Retinal pigment epithelial cell (primary cell): ENCODE results near the gene PDZRN3.

Experiments
- DNase-seq: peaks from one replicate; pipeline ENCODE4 v3.0.0-alpha.2; 2010; ENCODE audit warnings: low read depth
- H3K4me3 ChIP-seq: 2 replicates; pipeline ENCODE4 v1.5.1; 2011; ENCODE audit warnings: mild to moderate bottlenecking, low read length, control low read depth, moderate library complexity
- TF ChIP-seq, protein P1 (sequence below): conservative IDR thresholded peaks from 2 replicates; pipeline ENCODE4 v1.5.1; 2011; ENCODE audit warnings: low read depth, low read length, control low read depth, inconsistent platforms

Gene PDZRN3

DNA sequence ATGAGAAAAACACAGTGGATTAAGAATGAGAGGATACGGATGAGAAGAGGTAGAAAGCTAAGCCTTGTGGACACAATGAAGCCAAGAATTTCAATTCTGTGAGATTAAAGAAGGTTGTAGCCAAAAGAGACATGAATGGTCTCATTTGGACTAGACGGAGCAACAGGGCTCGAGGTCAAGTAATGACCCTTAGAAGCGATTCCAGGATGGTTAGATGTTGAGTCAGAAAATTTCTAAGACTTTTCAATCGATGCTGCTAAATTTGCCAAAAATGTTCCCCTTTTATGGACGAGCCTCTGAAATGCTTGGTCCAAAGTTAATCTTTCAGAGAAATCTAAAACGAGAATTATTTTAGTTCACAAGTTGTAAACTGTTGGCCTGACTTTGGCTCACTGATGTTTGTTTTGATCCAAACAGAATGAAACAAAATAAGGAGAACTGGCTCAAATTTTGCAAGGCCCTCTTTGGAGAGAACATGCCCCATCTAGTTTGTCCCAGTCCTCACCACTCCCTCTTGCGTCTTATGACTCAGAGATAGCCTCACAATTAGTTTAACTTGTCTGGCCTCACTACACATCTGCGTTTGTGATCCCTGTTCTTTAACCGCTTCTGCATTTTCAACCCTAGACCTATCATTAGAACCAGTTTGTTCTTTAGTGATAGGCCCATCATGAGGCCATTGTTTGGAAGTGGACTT lies 235.5 kb downstream of the PDZRN3 start:
- TF ChIP-seq, protein P1, sequence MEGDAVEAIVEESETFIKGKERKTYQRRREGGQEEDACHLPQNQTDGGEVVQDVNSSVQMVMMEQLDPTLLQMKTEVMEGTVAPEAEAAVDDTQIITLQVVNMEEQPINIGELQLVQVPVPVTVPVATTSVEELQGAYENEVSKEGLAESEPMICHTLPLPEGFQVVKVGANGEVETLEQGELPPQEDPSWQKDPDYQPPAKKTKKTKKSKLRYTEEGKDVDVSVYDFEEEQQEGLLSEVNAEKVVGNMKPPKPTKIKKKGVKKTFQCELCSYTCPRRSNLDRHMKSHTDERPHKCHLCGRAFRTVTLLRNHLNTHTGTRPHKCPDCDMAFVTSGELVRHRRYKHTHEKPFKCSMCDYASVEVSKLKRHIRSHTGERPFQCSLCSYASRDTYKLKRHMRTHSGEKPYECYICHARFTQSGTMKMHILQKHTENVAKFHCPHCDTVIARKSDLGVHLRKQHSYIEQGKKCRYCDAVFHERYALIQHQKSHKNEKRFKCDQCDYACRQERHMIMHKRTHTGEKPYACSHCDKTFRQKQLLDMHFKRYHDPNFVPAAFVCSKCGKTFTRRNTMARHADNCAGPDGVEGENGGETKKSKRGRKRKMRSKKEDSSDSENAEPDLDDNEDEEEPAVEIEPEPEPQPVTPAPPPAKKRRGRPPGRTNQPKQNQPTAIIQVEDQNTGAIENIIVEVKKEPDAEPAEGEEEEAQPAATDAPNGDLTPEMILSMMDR, result no peak
- DNase-seq, result no peak
- no peak overlapping the region for H3K4me3 ChIP-seq

DNA sequence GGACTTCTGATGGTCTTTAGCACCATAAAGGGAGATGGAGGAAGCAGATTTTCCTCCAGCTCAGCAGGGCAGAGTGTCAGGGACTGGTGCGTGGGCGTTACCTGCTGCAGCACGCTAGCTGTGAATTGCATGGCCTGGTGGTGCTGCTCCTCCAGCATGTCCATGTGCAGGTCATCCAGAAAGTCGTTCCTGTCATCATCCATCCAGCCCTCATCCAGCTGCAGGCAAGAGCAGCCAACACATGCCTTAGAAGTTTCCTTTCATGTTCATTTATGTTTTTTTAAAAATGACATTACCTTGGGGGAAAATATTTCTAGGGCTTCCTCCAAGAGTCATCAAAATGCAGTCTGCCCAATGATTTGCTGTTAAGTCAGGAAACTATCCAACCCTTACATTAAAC lies 239.2 kb downstream of the PDZRN3 start:
- H3K4me3 ChIP-seq, result no peak overlapping the region
- DNase-seq, result no peak
- TF ChIP-seq, protein P1, result no peak

DNA sequence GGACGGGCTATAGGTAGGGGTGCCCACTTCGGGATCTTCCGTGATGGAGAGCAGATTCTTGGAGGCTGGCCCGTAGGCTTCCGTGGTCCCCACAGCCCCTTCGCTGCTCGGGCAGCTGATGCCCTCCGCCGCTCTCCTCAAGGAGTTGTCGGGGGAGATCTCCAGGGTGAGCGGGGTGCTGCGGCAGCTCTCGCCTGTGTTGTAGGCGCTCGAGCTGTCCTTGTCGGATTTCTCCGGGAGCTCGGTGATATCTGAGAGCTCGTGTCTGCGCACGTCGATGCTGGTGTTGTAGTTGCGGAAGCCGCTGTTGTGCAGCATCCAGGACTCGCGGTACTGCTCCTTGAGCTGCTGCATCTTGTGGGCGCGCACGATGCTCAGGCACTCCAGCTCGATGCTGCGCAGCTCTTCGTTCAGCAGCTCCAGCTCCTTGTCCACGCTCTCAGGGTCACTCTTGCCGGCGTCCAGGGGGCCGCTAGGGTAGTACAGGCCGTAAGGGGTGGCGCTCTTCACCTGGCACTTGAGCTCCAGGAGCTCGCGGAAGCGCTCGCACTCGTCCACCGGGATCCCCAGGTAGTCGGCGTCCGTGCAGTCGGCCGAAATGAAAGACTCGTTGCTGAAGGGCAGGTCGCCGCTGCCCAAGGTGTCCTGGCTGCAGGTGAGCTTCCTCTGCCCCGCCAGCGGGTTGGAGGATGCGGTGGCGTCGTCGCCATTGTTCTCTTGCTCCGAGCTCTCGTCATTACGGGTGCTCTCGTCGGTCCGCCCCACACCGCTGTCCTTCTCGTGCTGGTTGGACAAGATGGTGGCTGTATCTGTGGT lies 240.4 kb downstream of the PDZRN3 start:
- TF ChIP-seq, protein P1, result no peak
- no peak overlapping the region for H3K4me3 ChIP-seq
- DNase-seq, result no peak

DNA sequence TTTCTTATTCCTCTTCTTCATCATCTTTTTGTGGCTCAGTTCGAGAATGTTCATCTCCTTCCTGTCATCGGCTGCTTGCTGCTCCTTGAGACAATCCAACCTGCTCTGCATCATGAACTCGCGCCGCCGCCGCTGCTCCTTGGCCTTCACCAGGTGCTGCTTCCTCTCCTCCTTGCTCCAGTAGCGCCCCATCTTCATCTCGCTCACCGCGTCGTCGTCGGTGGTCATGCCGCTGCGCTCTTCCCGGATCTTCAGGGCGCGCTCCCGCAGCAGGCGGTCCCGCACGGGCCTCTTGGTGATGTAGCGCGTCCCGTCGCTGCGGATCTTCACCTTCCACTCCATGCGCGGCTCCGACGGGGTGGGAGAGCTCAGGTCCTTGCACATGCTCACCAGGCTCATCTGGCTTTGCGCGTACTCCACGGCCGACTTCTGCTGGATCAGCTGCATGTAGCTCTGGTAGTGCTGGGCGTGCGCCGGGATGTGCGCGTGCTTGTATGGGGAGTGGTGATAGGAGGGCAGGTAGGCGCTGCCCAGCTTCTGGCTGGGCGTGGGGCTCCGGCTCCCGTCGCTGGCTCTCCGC lies 241.2 kb downstream of the PDZRN3 start:
- no peak for DNase-seq
- TF ChIP-seq, protein P1, result no peak

DNA sequence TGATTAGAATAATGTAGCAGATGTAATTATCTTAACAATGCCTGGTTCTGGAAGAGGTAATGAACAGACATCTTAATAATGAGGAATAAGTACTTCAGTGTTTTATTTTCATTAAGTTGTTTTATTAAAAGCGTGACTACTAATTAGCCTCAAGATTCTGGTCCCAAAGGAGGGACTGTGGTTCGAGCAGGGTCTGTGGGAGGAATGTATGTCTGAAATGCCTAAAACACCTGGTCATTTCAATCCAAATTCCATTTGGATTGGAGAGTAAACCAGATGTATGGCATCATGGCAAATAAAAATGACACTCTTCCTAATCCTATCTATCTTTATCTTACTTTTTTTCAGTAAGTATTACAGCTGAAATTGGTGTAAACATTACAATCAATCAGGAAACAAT lies 243.2 kb downstream of the PDZRN3 start:
- H3K4me3 ChIP-seq, result no peak overlapping the region
- TF ChIP-seq, protein P1, result no peak
- no peak for DNase-seq

More for the DNA sequence above, 241.2 kb downstream of the PDZRN3 start:
- no peak overlapping the region for H3K4me3 ChIP-seq

DNA sequence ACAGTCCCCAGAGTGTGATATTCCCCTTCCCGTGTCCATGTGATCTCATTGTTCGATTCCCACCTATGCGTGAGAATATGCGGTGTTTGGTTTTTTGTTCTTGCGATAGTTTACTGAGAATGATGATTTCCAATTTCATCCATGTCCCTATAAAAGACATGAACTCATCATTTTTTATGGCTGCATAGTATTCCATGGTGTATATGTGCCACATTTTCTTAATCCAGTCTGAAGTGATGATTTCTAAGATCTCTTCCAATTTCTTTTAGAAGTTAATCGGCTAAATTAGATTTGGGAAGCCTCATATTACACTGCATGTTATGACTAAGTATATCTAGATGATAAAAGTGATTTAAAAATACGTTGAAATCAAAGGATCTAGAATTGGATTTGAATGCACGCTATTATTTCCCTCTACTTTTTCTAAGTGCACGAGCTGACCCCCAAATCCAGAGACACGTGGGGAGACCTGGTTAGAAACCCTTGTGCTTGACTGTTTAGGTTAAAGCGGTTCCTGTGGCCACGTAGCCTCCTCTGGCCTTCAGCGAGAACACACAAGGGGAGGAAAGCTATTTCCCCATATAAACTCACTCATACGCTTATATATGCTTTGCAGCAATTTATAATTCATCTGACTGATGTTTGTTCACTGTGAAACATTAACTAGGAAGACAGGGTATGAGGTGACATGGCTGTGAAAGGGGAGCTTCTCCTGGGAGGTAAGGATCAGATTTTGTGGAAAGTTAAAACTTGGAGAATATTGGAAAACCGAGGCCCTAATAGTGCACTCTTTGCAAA lies 243.8 kb downstream of the PDZRN3 start:
- no peak overlapping the region for H3K4me3 ChIP-seq
- no peak for DNase-seq
- TF ChIP-seq, protein P1, result no peak
